Colonic mucosa (tissue), 4 donors: ENCODE measurements around the gene TCIRG1. TPM values are rescaled to one million over a fixed set of nuclear protein-coding genes. Genes with fewer than 3 reads are reported as not detected.

Experiments used
- DNase-seq: peaks from one replicate; pipeline ENCODE4 v3.0.0-alpha.2; 2020
- H3K27ac ChIP-seq: fragments of 200-600 bp; one replicate; pipeline ENCODE4 v1.8.0; 2021
- H3K27me3 ChIP-seq: fragments of 200-600 bp; one replicate; pipeline ENCODE4 v1.8.0; 2021
- H3K36me3 ChIP-seq: fragments of 200-600 bp; one replicate; pipeline ENCODE4 v1.8.0; 2021
- H3K4me1 ChIP-seq: fragments of 200-600 bp; one replicate; pipeline ENCODE4 v1.8.0; 2021; ENCODE audit warnings: mild to moderate bottlenecking
- H3K4me3 ChIP-seq: fragments of 200-600 bp; one replicate; pipeline ENCODE4 v1.8.0; 2021
- H3K9ac ChIP-seq, 2 donors: one replicate each; pipeline ENCODE4 v1.7.0; 2013; ENCODE audit warnings: control low read depth in 2 of 2, low read depth in 2 of 2, low read length in 2 of 2
- H3K9me3 ChIP-seq: fragments of 200-600 bp; one replicate; pipeline ENCODE4 v1.8.0; 2021
- intact Hi-C: fragments of 100-400 bp; cut with DNase I; formaldehyde crosslinking; loops from one replicate; pipeline ENCODE4 v1.14.1; 2022
- total RNA-seq, 2 donors: library from RNA; stranded (reverse); fragmentation: NEBNext Ultra II Directional in 1 of 2; extraction: Animal tissue kit (Norgen Biotek cat#: 25700) in 1 of 2; gene quantifications; one replicate each; pipeline ENCODE4 v1.2.1, GENCODE V29; 2021
- TF ChIP-seq, protein P1 (sequence below): fragments of 200-600 bp; IDR thresholded peaks from one replicate; pipeline ENCODE4 v1.8.0; 2022; ENCODE audit warnings: antibody characterized with exemption, mild to moderate bottlenecking
- donor health status: healthy.
- donor health status: DM: no; HTN: no; CAD: no.
- donor health status: DM: no; HTN: no; CAD: no.

Gene TCIRG1
- total RNA-seq, 2 donors from 2014 or later = 133 to 246 TPM

DNA sequence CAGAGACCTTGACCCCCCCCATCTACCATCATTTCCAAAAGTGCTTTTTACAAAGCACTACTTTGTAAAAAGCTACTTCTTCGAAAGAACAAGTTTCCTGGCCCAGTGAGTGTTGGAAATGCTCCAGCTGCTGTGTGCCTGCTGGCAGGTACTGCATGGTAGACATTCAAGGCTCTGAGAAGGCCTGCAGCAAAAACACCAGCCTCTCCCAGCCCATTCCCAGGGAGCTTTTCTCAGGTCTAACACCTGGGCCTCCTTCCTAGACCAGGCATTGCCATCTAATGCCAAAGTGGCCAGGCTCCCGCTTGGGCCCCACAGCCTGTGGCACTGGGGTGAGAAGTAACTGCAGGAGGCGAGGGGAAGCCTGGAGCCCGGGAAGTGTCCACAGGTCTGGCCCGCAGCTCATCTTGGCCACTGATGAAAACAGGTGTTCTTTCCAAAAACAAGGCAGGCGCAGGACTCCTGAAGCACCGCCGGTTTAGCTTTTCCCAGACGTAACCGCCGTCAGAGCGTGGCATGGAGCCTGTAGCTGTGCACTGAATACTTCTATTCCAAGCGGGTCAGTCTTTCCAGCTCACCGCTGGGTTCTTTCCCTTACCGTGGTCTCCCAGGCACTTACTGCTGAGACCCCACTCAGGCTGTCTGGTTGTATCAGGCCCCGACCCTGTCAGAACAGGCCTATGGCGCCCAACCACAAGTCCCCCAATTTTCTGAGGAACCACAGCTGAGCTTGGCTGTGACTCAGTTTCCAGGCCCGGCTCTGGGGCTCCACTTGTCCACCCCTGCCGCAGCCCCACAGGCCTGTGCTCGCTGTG is 1.2 kb upstream of the TCIRG1 start:
- TF ChIP-seq, protein P1, sequence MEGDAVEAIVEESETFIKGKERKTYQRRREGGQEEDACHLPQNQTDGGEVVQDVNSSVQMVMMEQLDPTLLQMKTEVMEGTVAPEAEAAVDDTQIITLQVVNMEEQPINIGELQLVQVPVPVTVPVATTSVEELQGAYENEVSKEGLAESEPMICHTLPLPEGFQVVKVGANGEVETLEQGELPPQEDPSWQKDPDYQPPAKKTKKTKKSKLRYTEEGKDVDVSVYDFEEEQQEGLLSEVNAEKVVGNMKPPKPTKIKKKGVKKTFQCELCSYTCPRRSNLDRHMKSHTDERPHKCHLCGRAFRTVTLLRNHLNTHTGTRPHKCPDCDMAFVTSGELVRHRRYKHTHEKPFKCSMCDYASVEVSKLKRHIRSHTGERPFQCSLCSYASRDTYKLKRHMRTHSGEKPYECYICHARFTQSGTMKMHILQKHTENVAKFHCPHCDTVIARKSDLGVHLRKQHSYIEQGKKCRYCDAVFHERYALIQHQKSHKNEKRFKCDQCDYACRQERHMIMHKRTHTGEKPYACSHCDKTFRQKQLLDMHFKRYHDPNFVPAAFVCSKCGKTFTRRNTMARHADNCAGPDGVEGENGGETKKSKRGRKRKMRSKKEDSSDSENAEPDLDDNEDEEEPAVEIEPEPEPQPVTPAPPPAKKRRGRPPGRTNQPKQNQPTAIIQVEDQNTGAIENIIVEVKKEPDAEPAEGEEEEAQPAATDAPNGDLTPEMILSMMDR = no peak
- H3K9ac ChIP-seq = peak overlapping the region; percentile 54 to 97
- no peak for DNase-seq

DNA sequence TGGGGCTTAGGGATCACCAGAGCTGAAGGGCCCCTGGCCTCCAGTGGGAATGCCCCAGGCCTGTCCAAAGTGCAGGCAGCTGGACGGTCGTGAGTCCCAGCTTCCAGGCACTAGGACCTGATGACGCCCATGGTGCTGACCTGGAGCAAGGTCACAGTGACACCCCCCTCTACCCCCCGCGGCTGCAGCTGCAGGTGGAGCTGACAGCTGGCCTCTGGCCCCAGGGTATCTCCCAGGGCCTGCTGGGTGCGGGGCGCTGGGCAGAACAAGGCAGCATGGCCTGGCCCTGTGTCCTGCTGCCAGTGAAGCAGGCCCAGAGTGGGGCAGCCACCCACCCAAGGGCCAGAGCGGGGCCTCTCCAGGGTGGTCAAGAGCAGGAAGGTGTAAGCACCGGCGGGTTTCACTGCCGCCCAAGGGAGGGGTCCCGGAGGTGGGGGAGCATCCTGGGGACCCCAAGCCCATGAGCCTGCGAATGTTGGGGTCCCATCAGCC is 553 bp upstream of the TCIRG1 start:
- Histone ChIP-seq H3K27ac (peak overlapping the region; percentile 70), H3K4me1 (peaks cover 18% of the 10 kb centered on the region), H3K36me3 (peaks cover 6% of the 10 kb centered on the region), H3K9me3 (no peaks in the 10 kb centered on the region), H3K4me3 (peak overlapping the region; percentile 86), H3K27me3 (no peaks in the 10 kb centered on the region), H3K9ac (peak overlapping the region; percentile 92 to 97)
- no peak for DNase-seq
- intact Hi-C loops = no loop called here
- TF ChIP-seq, protein P1 = no peak

More for the DNA sequence above, 1.2 kb upstream of the TCIRG1 start:
- intact Hi-C loops = no loop called here
- peaks cover 6% of the 10 kb centered on the region for H3K36me3 ChIP-seq
- H3K4me3 ChIP-seq = no peak overlapping the region
- H3K4me1 ChIP-seq = peaks cover 18% of the 10 kb centered on the region
- no peaks in the 10 kb centered on the region for H3K9me3 ChIP-seq
- no peaks in the 10 kb centered on the region for H3K27me3 ChIP-seq
- peak overlapping the region; percentile 70 for H3K27ac ChIP-seq

DNA sequence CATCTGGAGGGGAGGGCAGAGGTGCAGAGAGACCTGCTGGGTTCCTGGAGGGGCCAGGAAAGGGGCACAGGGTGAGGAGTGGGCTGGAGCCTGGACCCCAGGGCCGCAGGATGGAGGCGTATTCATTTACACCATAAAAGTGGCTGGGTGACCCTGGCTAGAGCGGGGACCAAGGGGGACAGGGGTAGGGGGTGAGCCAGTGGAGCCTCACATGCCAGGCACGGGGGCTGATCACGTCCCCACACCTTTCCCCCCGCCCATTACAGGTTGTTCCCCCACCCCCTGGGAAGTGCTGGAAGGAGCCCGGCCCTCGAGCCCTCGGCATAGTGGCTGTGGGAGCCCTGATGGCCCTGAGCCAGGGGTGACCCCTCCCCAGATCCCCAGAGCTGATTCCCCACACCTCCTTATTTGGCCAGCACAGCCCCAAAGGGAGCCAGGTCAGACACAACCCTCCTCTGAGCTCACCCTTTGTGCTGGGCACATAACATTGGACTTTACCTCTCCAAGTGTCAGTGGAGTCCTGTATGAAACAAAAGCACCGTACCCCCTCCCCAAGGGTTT is 781 bp downstream of the TCIRG1 start:
- intact Hi-C loops = loop anchor here (10.0 kb wide), 1 partner anchor 165 kb away; no protein-coding TSS in a partner anchor
- Histone ChIP-seq H3K27me3 (no peaks in the 10 kb centered on the region), H3K4me3 (peak overlapping the region; percentile 86), H3K9ac (peak overlapping the region; percentile 92 to 97), H3K9me3 (no peaks in the 10 kb centered on the region), H3K4me1 (peaks cover 18% of the 10 kb centered on the region), H3K36me3 (peaks cover 13% of the 10 kb centered on the region), H3K27ac (peak overlapping the region; percentile 70)
- TF ChIP-seq, protein P1 = no peak
- no peak for DNase-seq

DNA sequence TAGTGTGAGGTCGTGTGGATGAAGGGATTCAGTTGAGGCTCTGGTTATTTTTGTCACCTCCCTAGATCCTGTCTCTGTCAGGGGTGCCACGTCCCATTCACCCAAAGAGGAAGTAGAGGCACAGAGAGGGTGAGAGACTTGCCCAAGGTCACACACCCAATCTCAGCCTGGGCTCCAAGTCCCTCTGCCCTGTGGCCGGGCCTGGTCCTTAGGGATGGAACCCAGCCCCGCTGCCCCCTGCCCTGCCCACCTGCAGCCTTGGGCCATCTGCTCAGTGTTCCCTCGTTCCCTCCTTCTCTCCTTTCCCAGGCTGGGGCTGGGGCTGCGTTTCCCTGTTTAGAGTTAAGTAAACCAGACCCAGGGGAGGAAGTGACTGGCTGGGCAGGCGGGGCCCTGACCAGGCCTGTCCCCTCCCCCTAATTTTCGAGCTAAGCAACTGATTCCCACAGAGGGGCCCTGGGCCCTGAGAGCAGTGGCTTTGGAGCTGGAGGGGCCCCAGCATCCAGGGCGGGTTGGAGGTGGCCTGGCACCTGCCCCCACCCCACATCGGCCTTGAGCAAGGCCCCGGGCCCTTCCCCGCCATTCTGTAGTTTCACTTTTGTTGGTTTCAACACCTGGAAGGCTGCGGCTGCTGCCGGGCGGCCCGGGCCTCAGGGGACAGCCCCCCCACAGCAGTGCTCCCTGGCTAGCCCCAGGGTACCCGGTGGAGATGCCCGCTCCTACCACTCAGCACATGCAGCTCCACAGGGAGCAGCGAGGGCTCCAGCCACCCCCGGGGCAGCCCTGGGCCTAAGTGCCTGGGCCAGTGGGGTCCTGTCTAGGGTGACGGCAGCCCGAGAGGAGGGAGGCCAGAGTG is 1.5 kb downstream of the TCIRG1 start:
- Histone ChIP-seq H3K36me3 (peaks cover 13% of the 10 kb centered on the region), H3K27ac (peak overlapping the region; percentile 70), H3K4me3 (peak overlapping the region; percentile 86), H3K27me3 (no peaks in the 10 kb centered on the region), H3K9me3 (no peaks in the 10 kb centered on the region), H3K4me1 (peaks cover 18% of the 10 kb centered on the region), H3K9ac (peak overlapping the region; percentile 87 to 92)
- peak; percentile 78 for DNase-seq
- intact Hi-C loops = loop anchor here (10.0 kb wide), 1 partner anchor 164 kb away; no protein-coding TSS in a partner anchor
- TF ChIP-seq, protein P1 = no peak
